ENCODE measurements around the gene CFAP90. TPM values are rescaled to one million over a fixed set of nuclear protein-coding genes. Genes with fewer than 3 reads are reported as not detected.

The CFAP90 gene
- total and polyA plus RNA-seq, 2 donors from 2014 or later = 3.6 to 7.7 TPM

Other genes starting within 250 kb of the CFAP90 start
- gene FASTKD3, start 17.9 kb upstream of the CFAP90 start, total RNA-seq = 11.3 TPM
- gene FASTKD3, start 17.9 kb upstream of the CFAP90 start, polyA plus RNA-seq (ENCODE audit: insufficient read depth, low read depth, low replicate concordance) = 15.3 TPM
- gene MTRR, start 18.0 kb upstream of the CFAP90 start, total RNA-seq = 75.8 TPM
- 19.6 TPM for gene MTRR, start 18.0 kb upstream of the CFAP90 start, polyA plus RNA-seq (ENCODE audit: insufficient read depth, low read depth, low replicate concordance)